Ovary (tissue), 3 donors: ENCODE results near the gene RAPGEF2.

Experiments
- EP300 ChIP-seq: sonication (generic); formaldehyde crosslinking; IDR thresholded peaks from one replicate; pipeline ENCODE4 v1.6.1; 2017; ENCODE audit warnings: antibody characterized with exemption
- TF ChIP-seq, protein P1 (sequence below), 3 donors: fragments of 450-650 bp in 2 of 3; fragments of 200-600 bp in 1 of 3; IDR thresholded peaks; one replicate each; pipeline versions ENCODE4 v1.5.1 to v1.8.0; 2016 to 2022; ENCODE audit warnings: antibody characterized with exemption in 3 of 3, mild to moderate bottlenecking in 1 of 3
- donor health status: DM: no; HTN: no; CAD: no.

DNA sequence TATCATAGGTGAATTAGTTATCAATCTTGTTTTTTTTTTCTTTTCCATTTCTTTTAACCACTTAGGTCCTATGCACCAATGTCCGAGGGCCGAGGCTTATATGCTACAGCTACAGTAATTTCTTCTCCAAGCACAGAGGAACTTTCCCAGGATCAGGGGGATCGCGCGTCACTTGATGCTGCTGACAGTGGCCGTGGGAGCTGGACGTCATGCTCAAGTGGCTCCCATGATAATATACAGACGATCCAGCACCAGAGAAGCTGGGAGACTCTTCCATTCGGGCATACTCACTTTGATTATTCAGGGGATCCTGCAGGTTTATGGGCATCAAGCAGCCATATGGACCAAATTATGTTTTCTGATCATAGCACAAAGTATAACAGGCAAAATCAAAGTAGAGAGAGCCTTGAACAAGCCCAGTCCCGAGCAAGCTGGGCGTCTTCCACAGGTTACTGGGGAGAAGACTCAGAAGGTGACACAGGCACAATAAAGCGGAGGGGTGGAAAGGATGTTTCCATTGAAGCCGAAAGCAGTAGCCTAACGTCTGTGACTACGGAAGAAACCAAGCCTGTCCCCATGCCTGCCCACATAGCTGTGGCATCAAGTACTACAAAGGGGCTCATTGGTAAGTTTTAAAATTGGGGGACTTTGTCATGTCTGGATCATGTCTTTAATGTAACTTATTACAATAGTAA lies 250.7 kb downstream of the RAPGEF2 start:
- TF ChIP-seq, protein P1, sequence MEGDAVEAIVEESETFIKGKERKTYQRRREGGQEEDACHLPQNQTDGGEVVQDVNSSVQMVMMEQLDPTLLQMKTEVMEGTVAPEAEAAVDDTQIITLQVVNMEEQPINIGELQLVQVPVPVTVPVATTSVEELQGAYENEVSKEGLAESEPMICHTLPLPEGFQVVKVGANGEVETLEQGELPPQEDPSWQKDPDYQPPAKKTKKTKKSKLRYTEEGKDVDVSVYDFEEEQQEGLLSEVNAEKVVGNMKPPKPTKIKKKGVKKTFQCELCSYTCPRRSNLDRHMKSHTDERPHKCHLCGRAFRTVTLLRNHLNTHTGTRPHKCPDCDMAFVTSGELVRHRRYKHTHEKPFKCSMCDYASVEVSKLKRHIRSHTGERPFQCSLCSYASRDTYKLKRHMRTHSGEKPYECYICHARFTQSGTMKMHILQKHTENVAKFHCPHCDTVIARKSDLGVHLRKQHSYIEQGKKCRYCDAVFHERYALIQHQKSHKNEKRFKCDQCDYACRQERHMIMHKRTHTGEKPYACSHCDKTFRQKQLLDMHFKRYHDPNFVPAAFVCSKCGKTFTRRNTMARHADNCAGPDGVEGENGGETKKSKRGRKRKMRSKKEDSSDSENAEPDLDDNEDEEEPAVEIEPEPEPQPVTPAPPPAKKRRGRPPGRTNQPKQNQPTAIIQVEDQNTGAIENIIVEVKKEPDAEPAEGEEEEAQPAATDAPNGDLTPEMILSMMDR (IDR thresholded peaks at IDR 0.05): no peak
- TF ChIP-seq EP300: no peak
